Measurements from ENCODE around the gene SRC. TPM values are rescaled to one million over a fixed set of nuclear protein-coding genes. Genes with fewer than 3 reads are reported as not detected.

SRC gene
- total RNA-seq, 1 experiment from 2014 or later = 42.3 TPM

- H3K79me2 ChIP-seq (ENCODE audit: insufficient read depth, low read length) = no peaks in the 10 kb centered on the region
- intact Hi-C loops (cut with micrococcal nuclease) = no loop called here
- H3K4me2 ChIP-seq (ENCODE audit: low read length) = no peak overlapping the region
- H3K27me3 ChIP-seq (ENCODE audit: insufficient read depth, low read length) = peaks cover 35% of the 10 kb centered on the region
- no peak for ATAC-seq
- H3K9me2 ChIP-seq (ENCODE audit: insufficient read depth) = no peaks in the 10 kb centered on the region
- no peak for DNase-seq (ENCODE audit: low read depth, low spot score)
- TF ChIP-seq POLR2A (IDR thresholded peaks at IDR 0.05; ENCODE audit: borderline replicate concordance, extremely low read depth, insufficient read depth, insufficient read length) (no peak), YY1 (IDR thresholded peaks at IDR 0.05; ENCODE audit: extremely low read depth, insufficient replicate concordance, low read depth, low read length) (no peak), SP1 (IDR thresholded peaks at IDR 0.05; ENCODE audit: low read depth) (no peak), EGR1 (IDR thresholded peaks at IDR 0.05; ENCODE audit: low read depth) (no peak), ZNF274 (IDR thresholded peaks at IDR 0.05; ENCODE audit: low read depth, low read length) (no peak), CEBPB (IDR thresholded peaks at IDR 0.05; ENCODE audit: low read depth) (no peak), JUND (IDR thresholded peaks at IDR 0.05) (no peak), EZH2 (IDR thresholded peaks at IDR 0.05) (no peak), TCF7L2 (IDR thresholded peaks at IDR 0.05; ENCODE audit: borderline replicate concordance, extremely low read depth, insufficient read depth, insufficient read length) (no peak), CBX3 (IDR thresholded peaks at IDR 0.05; ENCODE audit: low read depth) (no peak), SRF (IDR thresholded peaks at IDR 0.05; ENCODE audit: low read depth) (no peak), SIN3A (IDR thresholded peaks at IDR 0.05; ENCODE audit: low read depth) (no peak)
- TF ChIP-seq, protein P1, sequence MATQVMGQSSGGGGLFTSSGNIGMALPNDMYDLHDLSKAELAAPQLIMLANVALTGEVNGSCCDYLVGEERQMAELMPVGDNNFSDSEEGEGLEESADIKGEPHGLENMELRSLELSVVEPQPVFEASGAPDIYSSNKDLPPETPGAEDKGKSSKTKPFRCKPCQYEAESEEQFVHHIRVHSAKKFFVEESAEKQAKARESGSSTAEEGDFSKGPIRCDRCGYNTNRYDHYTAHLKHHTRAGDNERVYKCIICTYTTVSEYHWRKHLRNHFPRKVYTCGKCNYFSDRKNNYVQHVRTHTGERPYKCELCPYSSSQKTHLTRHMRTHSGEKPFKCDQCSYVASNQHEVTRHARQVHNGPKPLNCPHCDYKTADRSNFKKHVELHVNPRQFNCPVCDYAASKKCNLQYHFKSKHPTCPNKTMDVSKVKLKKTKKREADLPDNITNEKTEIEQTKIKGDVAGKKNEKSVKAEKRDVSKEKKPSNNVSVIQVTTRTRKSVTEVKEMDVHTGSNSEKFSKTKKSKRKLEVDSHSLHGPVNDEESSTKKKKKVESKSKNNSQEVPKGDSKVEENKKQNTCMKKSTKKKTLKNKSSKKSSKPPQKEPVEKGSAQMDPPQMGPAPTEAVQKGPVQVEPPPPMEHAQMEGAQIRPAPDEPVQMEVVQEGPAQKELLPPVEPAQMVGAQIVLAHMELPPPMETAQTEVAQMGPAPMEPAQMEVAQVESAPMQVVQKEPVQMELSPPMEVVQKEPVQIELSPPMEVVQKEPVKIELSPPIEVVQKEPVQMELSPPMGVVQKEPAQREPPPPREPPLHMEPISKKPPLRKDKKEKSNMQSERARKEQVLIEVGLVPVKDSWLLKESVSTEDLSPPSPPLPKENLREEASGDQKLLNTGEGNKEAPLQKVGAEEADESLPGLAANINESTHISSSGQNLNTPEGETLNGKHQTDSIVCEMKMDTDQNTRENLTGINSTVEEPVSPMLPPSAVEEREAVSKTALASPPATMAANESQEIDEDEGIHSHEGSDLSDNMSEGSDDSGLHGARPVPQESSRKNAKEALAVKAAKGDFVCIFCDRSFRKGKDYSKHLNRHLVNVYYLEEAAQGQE (IDR thresholded peaks at IDR 0.05; ENCODE audit: low read depth) = no peak
- TF ChIP-seq, protein P2, sequence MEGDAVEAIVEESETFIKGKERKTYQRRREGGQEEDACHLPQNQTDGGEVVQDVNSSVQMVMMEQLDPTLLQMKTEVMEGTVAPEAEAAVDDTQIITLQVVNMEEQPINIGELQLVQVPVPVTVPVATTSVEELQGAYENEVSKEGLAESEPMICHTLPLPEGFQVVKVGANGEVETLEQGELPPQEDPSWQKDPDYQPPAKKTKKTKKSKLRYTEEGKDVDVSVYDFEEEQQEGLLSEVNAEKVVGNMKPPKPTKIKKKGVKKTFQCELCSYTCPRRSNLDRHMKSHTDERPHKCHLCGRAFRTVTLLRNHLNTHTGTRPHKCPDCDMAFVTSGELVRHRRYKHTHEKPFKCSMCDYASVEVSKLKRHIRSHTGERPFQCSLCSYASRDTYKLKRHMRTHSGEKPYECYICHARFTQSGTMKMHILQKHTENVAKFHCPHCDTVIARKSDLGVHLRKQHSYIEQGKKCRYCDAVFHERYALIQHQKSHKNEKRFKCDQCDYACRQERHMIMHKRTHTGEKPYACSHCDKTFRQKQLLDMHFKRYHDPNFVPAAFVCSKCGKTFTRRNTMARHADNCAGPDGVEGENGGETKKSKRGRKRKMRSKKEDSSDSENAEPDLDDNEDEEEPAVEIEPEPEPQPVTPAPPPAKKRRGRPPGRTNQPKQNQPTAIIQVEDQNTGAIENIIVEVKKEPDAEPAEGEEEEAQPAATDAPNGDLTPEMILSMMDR (IDR thresholded peaks at IDR 0.05 in 2 of 3, conservative IDR thresholded peaks at IDR 0.05 in 1 of 3; ENCODE audit: borderline replicate concordance in 1 of 3, insufficient read depth in 1 of 3, low read depth in 2 of 3, low read length in 2 of 3) = no peak
- TF ChIP-seq, protein P3, sequence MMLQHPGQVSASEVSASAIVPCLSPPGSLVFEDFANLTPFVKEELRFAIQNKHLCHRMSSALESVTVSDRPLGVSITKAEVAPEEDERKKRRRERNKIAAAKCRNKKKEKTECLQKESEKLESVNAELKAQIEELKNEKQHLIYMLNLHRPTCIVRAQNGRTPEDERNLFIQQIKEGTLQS (IDR thresholded peaks at IDR 0.05) = no peak
- TF ChIP-seq, protein P4, sequence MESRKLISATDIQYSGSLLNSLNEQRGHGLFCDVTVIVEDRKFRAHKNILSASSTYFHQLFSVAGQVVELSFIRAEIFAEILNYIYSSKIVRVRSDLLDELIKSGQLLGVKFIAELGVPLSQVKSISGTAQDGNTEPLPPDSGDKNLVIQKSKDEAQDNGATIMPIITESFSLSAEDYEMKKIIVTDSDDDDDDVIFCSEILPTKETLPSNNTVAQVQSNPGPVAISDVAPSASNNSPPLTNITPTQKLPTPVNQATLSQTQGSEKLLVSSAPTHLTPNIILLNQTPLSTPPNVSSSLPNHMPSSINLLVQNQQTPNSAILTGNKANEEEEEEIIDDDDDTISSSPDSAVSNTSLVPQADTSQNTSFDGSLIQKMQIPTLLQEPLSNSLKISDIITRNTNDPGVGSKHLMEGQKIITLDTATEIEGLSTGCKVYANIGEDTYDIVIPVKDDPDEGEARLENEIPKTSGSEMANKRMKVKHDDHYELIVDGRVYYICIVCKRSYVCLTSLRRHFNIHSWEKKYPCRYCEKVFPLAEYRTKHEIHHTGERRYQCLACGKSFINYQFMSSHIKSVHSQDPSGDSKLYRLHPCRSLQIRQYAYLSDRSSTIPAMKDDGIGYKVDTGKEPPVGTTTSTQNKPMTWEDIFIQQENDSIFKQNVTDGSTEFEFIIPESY (IDR thresholded peaks at IDR 0.05; ENCODE audit: extremely low read depth, insufficient replicate concordance, low read length) = no peak
- TF ChIP-seq, protein P5, sequence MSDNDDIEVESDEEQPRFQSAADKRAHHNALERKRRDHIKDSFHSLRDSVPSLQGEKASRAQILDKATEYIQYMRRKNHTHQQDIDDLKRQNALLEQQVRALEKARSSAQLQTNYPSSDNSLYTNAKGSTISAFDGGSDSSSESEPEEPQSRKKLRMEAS (IDR thresholded peaks at IDR 0.05) = no peak
- H3K27ac ChIP-seq (ENCODE audit: low read depth, low read length) = no peak overlapping the region
- RAD21 ChIA-PET (ENCODE audit: low non-redundant PET in 1 of 2, low total read pairs in 2 of 2, uncharacterized antibody in 2 of 2, unreplicated experiment in 2 of 2) = no interaction called here
- H3K9ac ChIP-seq (ENCODE audit: low read length) = no peak overlapping the region
- CTCF ChIA-PET = no interaction called here
- H3K9me3 ChIP-seq (ENCODE audit: control insufficient read depth in 1 of 2, insufficient read depth in 1 of 2, low read depth in 1 of 2, low read length in 2 of 2) = no peaks in the 10 kb centered on the region
- BruUV-seq (replicated peaks) = no TSS peak
- H4K20me1 ChIP-seq (ENCODE audit: insufficient read depth) = no peaks in the 10 kb centered on the region
- H2AFZ ChIP-seq (ENCODE audit: low read depth, low read length, poor library complexity, severe bottlenecking) = no peak overlapping the region
- H3K4me1 ChIP-seq (ENCODE audit: control insufficient read depth in 1 of 2, insufficient read depth in 2 of 2, low read length in 2 of 2) = no peaks in the 10 kb centered on the region
- no peak overlapping the region for H3K4me3 ChIP-seq (replicated peaks in 1 of 2; ENCODE audit: low read depth in 1 of 2, low read length in 2 of 2)
- H3K36me3 ChIP-seq (ENCODE audit: control insufficient read depth in 1 of 2, insufficient read depth in 2 of 2, low read length in 2 of 2) = no peaks in the 10 kb centered on the region
- POLR2A ChIA-PET = no interaction called here
These were observed 91.7 kb downstream of the SRC start for GRCh38 chr20:37437676-37438075.

Data from HCT116 (cell line).